Activated naive CD4-positive, alpha-beta T cell treated with anti-CD3 and anti-CD28 coated beads for 36 hours (primary cell): ENCODE results near the gene CFAP74. TPM values are rescaled to one million over a fixed set of nuclear protein-coding genes. Genes with fewer than 3 reads are reported as not detected.

Experiments
- CTCF ChIA-PET: fragments of 350-600 bp; sonication (Branson Sonifier 250); formaldehyde crosslinking; loops from one replicate; lab custom pipeline; 2021; ENCODE audit warnings: antibody characterized with exemption; lab: Charles Lee
- DNase-seq: peaks from one replicate; pipeline ENCODE4 v3.0.0-alpha.2; 2020
- H3K27ac Mint-ChIP-seq: one replicate; pipeline ENCODE4 v1.8.0; 2021; ENCODE audit warnings: mild to moderate bottlenecking, mixed read lengths
- H3K27me3 Mint-ChIP-seq: one replicate; pipeline ENCODE4 v1.8.0; 2021; ENCODE audit warnings: low read depth, mixed read lengths
- H3K36me3 Mint-ChIP-seq: one replicate; pipeline ENCODE4 v1.8.0; 2021; ENCODE audit warnings: low read depth, mixed read lengths
- H3K4me1 Mint-ChIP-seq: one replicate; pipeline ENCODE4 v1.8.0; 2021; ENCODE audit warnings: low read depth, mixed read lengths
- H3K4me3 Mint-ChIP-seq: one replicate; pipeline ENCODE4 v1.8.0; 2021; ENCODE audit warnings: mild to moderate bottlenecking, moderate library complexity, mixed read lengths
- H3K9me3 Mint-ChIP-seq: one replicate; pipeline ENCODE4 v1.8.0; 2021; ENCODE audit warnings: mixed read lengths
- intact Hi-C: fragments of 100-400 bp; cut with micrococcal nuclease; formaldehyde crosslinking; loops from one replicate; pipeline ENCODE4 v1.15.1; 2023
- total RNA-seq, 2 experiments: library from RNA; stranded (reverse); gene quantifications; one replicate each; pipeline ENCODE4 v1.2.3, GENCODE V29; 2021

CFAP74 gene
- total RNA-seq, 2 experiments from 2014 or later, result not detected

GRCh38 chr1:1917304-1917976 is 86.1 kb downstream of the CFAP74 start:
- H3K9me3 Mint-ChIP-seq, result no peaks in the 10 kb centered on the region
- DNase-seq, result no peak
- CTCF ChIA-PET, result interaction anchor here (1.2 kb wide), 1 partner anchor 12 kb away, joined by 3 read pairs; no protein-coding TSS in a partner anchor
- no peaks in the 10 kb centered on the region for H3K36me3 Mint-ChIP-seq
- no peak overlapping the region for H3K27ac Mint-ChIP-seq
- peaks cover 4% of the 10 kb centered on the region for H3K4me1 Mint-ChIP-seq
- no peaks in the 10 kb centered on the region for H3K27me3 Mint-ChIP-seq
- H3K4me3 Mint-ChIP-seq, result no peak overlapping the region
- intact Hi-C loops, result no loop called here

DNA sequence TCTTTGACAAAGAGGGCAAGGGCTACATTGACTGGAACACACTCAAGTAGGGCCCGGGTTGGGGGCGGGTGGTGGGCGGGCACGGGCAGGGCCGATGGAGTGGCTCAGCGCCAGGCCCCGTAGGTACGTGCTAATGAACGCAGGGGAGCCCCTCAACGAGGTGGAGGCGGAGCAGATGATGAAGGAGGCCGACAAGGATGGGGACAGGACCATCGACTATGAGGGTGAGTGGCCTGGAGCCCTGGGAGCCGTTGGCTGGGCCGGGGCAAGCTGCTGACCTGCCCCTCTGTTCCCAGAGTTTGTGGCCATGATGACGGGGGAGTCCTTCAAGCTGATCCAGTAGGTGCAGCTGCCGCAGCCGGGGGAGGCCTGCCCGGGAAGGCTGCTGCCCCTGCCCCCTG is 86.7 kb downstream of the CFAP74 start:
- CTCF ChIA-PET, result no interaction called here
- Mint-ChIP-seq H3K36me3 (no peaks in the 10 kb centered on the region), H3K9me3 (no peaks in the 10 kb centered on the region), H3K4me3 (no peak overlapping the region), H3K27me3 (no peaks in the 10 kb centered on the region), H3K27ac (no peak overlapping the region), H3K4me1 (peaks cover 4% of the 10 kb centered on the region)
- intact Hi-C loops, result no loop called here
- no peak for DNase-seq

DNA sequence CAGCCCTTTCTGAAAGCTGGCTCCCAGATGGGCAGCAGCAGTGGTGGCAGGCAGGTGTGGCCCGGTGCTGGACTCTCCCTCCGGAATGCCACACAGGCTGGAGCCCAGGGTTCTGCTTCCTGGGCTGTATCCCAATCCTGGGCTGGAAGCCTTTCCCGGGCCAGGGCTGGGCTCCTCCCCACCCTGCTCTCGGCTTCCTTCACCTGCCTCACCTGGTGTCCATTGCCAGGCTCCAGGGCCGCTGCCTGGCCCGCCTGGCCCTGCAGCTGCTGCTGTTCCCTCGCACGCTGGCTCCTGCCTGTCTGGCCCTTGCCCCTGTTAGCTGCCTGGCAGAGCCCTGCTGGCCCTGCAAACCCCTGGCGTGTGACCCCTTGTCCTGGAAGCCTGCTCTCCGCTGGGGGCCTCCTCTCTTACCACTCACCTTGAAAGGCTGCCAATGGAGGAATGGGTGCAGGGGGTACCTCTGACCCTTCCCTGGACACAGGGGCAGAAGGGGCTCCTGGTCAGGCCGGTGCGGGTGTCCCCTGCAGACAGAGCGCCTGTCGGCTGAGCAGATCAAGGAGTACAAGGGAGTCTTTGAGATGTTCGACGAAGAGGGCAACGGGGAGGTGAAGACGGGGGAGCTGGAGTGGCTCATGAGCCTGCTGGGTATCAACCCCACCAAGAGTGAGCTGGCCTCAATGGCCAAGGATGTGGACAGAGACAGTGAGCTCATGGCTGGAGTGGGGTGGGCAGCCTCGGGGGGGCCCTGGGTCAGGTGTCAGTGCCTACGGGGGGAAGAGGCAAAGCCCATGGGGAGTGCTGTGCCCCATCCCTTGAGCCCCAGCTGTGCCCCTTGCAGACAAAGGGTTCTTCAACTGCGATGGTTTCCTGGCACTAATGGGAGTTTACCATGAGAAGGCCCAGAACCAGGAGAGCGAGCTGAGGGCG is 87.4 kb downstream of the CFAP74 start:
- intact Hi-C loops, result no loop called here
- no peaks in the 10 kb centered on the region for H3K27me3 Mint-ChIP-seq
- H3K4me1 Mint-ChIP-seq, result peaks cover 4% of the 10 kb centered on the region
- H3K4me3 Mint-ChIP-seq, result no peak overlapping the region
- no peaks in the 10 kb centered on the region for H3K36me3 Mint-ChIP-seq
- CTCF ChIA-PET, result no interaction called here
- DNase-seq, result no peak
- no peak overlapping the region for H3K27ac Mint-ChIP-seq
- no peaks in the 10 kb centered on the region for H3K9me3 Mint-ChIP-seq

DNA sequence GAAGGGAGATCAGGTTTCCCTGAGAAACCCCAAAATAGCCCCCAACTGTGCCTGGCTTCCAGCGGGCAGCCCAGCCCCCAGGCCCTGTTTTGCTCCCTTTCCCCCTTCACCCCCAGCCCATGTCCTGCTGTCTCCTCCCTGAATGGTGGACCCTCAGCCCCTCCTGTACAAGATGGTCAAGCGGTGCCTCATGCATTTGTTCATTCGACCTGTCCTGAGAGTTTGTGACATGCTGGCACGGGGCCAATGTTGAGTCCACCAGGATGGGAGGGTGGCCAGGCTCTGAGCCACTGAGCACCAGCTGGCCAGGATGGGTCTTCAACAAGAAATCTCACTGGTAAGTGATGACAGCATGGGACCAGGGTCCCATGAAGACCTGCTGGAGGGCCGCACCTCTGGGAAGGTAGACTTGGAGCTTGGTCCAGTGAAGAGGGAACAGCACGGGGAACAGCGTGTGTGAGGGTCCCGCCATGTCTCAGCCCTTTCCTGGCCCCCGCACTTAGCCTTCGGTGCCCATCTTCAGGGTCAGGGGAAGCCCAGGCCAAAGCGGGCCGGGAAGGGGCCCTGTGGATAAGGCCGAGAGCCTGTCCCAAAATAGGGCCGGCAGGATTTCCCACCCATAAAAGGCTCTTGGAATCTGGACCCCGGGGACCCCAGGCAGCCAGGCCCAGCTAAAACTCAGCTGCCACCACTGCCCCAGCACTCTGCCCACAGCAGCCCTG is 88.5 kb downstream of the CFAP74 start, which contains the start of gene CALML6:
Gene CALML6, plus strand, starts transcription at position 290 of the 722 bp plus-strand sequence. Its CDS starts 21 bp downstream, at position 311.
- intact Hi-C loops, result no loop called here
- no peak within 1 kb of the TSS for H3K4me3 Mint-ChIP-seq
- DNase-seq, result no peak
- peaks cover 8% of the 10 kb centered on the region for H3K4me1 Mint-ChIP-seq
- H3K27ac Mint-ChIP-seq, result no peak within 1 kb of the TSS
- no peaks in the 10 kb centered on the region for H3K27me3 Mint-ChIP-seq
- no peaks in the 10 kb centered on the region for H3K36me3 Mint-ChIP-seq
- no peaks in the 10 kb centered on the region for H3K9me3 Mint-ChIP-seq
- CTCF ChIA-PET, result interaction anchor here (1.9 kb wide), 1 partner anchor 129 kb away, joined by 4 read pairs; no protein-coding TSS in a partner anchor

- DNase-seq, result no peak
- H3K4me3 Mint-ChIP-seq, result no peak overlapping the region
- no peaks in the 10 kb centered on the region for H3K27me3 Mint-ChIP-seq
- no peaks in the 10 kb centered on the region for H3K9me3 Mint-ChIP-seq
- CTCF ChIA-PET, result interaction anchor here (1.9 kb wide), 1 partner anchor 130 kb away, joined by 4 read pairs; no protein-coding TSS in a partner anchor
- peaks cover 9% of the 10 kb centered on the region for H3K4me1 Mint-ChIP-seq
- intact Hi-C loops, result no loop called here
- H3K36me3 Mint-ChIP-seq, result no peaks in the 10 kb centered on the region
- no peak overlapping the region for H3K27ac Mint-ChIP-seq
These were observed 89.2 kb downstream of the CFAP74 start for GRCh38 chr1:1914101-1914970.

GRCh38 chr1:1911350-1912041 is 92.1 kb downstream of the CFAP74 start:
- intact Hi-C loops, result no loop called here
- CTCF ChIA-PET, result no interaction called here
- no peaks in the 10 kb centered on the region for H3K9me3 Mint-ChIP-seq
- no peaks in the 10 kb centered on the region for H3K27me3 Mint-ChIP-seq
- H3K4me3 Mint-ChIP-seq, result no peak overlapping the region
- no peak overlapping the region for H3K27ac Mint-ChIP-seq
- DNase-seq, result peak; percentile 4
- H3K4me1 Mint-ChIP-seq, result peaks cover 12% of the 10 kb centered on the region
- H3K36me3 Mint-ChIP-seq, result no peaks in the 10 kb centered on the region

DNA sequence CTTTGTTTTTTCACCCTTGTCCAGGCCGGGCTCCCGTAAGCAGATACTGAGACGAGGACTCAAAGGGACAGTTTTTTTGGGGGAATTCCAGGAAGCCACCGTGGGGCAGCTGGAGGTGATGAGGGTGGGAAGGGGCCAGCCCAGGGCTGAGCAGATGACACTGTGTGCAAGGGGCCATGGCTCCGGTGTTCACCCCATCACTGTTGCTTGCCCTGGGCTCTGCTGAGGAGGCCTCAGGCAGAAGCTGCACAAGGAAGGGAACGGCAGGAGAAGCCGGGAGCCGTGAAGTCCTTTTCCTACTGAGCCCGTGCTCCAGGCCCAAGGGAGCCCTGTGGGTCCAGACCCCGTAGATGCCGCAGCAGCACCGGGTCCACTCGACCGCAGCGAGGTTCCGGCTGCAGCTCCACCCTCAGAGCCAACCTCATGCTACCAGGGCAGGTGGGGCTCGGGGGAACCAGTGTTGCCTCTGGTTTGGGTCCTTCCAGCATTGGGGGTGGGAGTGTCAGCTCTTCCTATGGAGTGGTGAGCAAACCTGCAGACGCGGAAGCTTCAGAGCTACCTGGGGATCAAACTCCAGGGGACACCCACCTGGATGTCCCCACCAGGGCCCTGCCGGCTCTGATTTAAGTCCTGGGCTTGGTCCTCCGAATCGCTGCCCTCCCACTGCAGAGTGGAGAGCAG is 92.8 kb downstream of the CFAP74 start:
- peak; percentile 4 for DNase-seq
- Mint-ChIP-seq H3K4me1 (peaks cover 16% of the 10 kb centered on the region), H3K36me3 (no peaks in the 10 kb centered on the region), H3K27ac (no peak overlapping the region), H3K4me3 (peak overlapping the region; percentile 78), H3K27me3 (no peaks in the 10 kb centered on the region), H3K9me3 (no peaks in the 10 kb centered on the region)
- CTCF ChIA-PET, result no interaction called here
- intact Hi-C loops, result no loop called here

- peak overlapping the region; percentile 78 for H3K4me3 Mint-ChIP-seq
- intact Hi-C loops, result no loop called here
- no peaks in the 10 kb centered on the region for H3K36me3 Mint-ChIP-seq
- H3K27ac Mint-ChIP-seq, result peak overlapping the region; percentile 31
- H3K4me1 Mint-ChIP-seq, result peaks cover 16% of the 10 kb centered on the region
- H3K9me3 Mint-ChIP-seq, result no peaks in the 10 kb centered on the region
- H3K27me3 Mint-ChIP-seq, result no peaks in the 10 kb centered on the region
- CTCF ChIA-PET, result no interaction called here
- DNase-seq, result no peak
These were observed 93.5 kb downstream of the CFAP74 start for GRCh38 chr1:1910033-1910465.

DNA sequence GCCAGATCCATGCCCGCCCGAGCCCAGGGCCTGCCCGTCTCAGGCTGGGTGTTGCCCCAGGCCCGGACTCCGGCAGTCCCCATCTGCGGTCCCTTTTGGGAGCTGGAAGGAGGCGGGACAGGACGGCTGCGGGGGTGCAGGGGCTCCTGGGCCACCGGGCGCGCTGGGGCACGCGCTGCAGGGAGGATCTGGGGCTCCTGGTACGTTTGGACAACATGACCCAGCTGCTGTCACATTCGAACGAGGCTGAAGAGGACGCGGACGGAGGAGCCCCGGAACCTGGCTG is 95.1 kb downstream of the CFAP74 start:
- H3K4me3 Mint-ChIP-seq, result peak overlapping the region; percentile 73
- no peak overlapping the region for H3K27ac Mint-ChIP-seq
- DNase-seq, result peak; percentile 39
- peaks cover 16% of the 10 kb centered on the region for H3K4me1 Mint-ChIP-seq
- no peaks in the 10 kb centered on the region for H3K36me3 Mint-ChIP-seq
- H3K9me3 Mint-ChIP-seq, result no peaks in the 10 kb centered on the region
- no peaks in the 10 kb centered on the region for H3K27me3 Mint-ChIP-seq
- intact Hi-C loops, result loop anchor here (5.0 kb wide), 2 partner anchors 186 to 331 kb away; partner anchors contain the start of gene CDK11A
- CTCF ChIA-PET, result interaction anchor here (0.8 to 4.1 kb wide), 7 partner anchors 8 to 129 kb away, joined by 3 to 19 read pairs (median 5); no protein-coding TSS in a partner anchor

- H3K9me3 Mint-ChIP-seq, result no peaks in the 10 kb centered on the region
- DNase-seq, result peak; percentile 35
- no peaks in the 10 kb centered on the region for H3K36me3 Mint-ChIP-seq
- no peaks in the 10 kb centered on the region for H3K27me3 Mint-ChIP-seq
- intact Hi-C loops, result loop anchor here (5.0 kb wide), 2 partner anchors 185 to 330 kb away; partner anchors contain the start of gene CDK11A
- CTCF ChIA-PET, result interaction anchor here (0.7 to 4.1 kb wide), 2 partner anchors 9 to 103 kb away, joined by 3 to 19 read pairs; no protein-coding TSS in a partner anchor
- peaks cover 16% of the 10 kb centered on the region for H3K4me1 Mint-ChIP-seq
- H3K4me3 Mint-ChIP-seq, result peak overlapping the region; percentile 73
- H3K27ac Mint-ChIP-seq, result no peak overlapping the region
These were observed 96.4 kb downstream of the CFAP74 start for GRCh38 chr1:1907098-1907736.
